Measurements from ENCODE around the gene TFAP2D.

The TFAP2D gene

GRCh38 chr6:50713226-50713625 is at the start of gene TFAP2D:
TFAP2D (plus strand) TSS chr6:50713526; CDS start chr6:50714056, 530 bp downstream.
- DNase-seq, result no peak

GRCh38 chr6:50663806-50664205 is 49.5 kb upstream of the TFAP2D start:
- DNase-seq, result no peak

GRCh38 chr6:50666089-50666488 is 47.2 kb upstream of the TFAP2D start:
- DNase-seq, result no peak

GRCh38 chr6:50681213-50681824 is 32.0 kb upstream of the TFAP2D start:
- no peak for DNase-seq

GRCh38 chr6:50689210-50689609 is 24.1 kb upstream of the TFAP2D start:
- no peak for DNase-seq

GRCh38 chr6:50691814-50692495 is 21.4 kb upstream of the TFAP2D start:
- no peak for DNase-seq

GRCh38 chr6:50698546-50698945 is 14.8 kb upstream of the TFAP2D start:
- DNase-seq, result no peak

- no peak for DNase-seq
Observed at GRCh38 chr6:50699051-50699775, 14.1 kb upstream of the TFAP2D start.

- no peak for DNase-seq
Observed at GRCh38 chr6:50706575-50706974, 6.8 kb upstream of the TFAP2D start.

- DNase-seq, result no peak
Observed at GRCh38 chr6:50707191-50707590, 6.1 kb upstream of the TFAP2D start.

- no peak for DNase-seq
Observed at GRCh38 chr6:50707652-50708300, 5.5 kb upstream of the TFAP2D start.

GRCh38 chr6:50708664-50709365 is 4.5 kb upstream of the TFAP2D start:
- no peak for DNase-seq

- no peak for DNase-seq
Observed at GRCh38 chr6:50709366-50709734, 4.0 kb upstream of the TFAP2D start.

GRCh38 chr6:50711686-50712085 is 1.6 kb upstream of the TFAP2D start:
- no peak for DNase-seq

GRCh38 chr6:50712291-50712690 is 1.0 kb upstream of the TFAP2D start:
- no peak for DNase-seq

GRCh38 chr6:50713977-50714486 is 706 bp downstream of the TFAP2D start:
- no peak for DNase-seq

GRCh38 chr6:50714487-50715379 is 1.4 kb downstream of the TFAP2D start:
- DNase-seq, result no peak

- no peak for DNase-seq
Observed at GRCh38 chr6:50716899-50717509, 3.7 kb downstream of the TFAP2D start.

- no peak for DNase-seq
Observed at GRCh38 chr6:50717734-50718457, 4.6 kb downstream of the TFAP2D start.

- DNase-seq, result no peak
Observed at GRCh38 chr6:50718566-50718965, 5.2 kb downstream of the TFAP2D start.

- no peak for DNase-seq
Observed at GRCh38 chr6:50720623-50721022, 7.3 kb downstream of the TFAP2D start.
